ENCODE measurements around the gene LGALS4.

GRCh38 chr19:38809592-38810252, 3.0 kb downstream of the LGALS4 start:
- no peak for TF ChIP-seq CTCF (IDR thresholded peaks at IDR 0.05 in 8 of 11, conservative IDR thresholded peaks at IDR 0.05 in 3 of 11)
- TF ChIP-seq POLR2A (IDR thresholded peaks at IDR 0.05), result no peak
- TF ChIP-seq POLR2AphosphoS5 (IDR thresholded peaks at IDR 0.05), result no peak

Data from spleen (tissue), 7 donors.